Measurements from ENCODE around the gene USP19. TPM values are rescaled to one million over a fixed set of nuclear protein-coding genes. Genes with fewer than 3 reads are reported as not detected.

USP19 gene, protein sequence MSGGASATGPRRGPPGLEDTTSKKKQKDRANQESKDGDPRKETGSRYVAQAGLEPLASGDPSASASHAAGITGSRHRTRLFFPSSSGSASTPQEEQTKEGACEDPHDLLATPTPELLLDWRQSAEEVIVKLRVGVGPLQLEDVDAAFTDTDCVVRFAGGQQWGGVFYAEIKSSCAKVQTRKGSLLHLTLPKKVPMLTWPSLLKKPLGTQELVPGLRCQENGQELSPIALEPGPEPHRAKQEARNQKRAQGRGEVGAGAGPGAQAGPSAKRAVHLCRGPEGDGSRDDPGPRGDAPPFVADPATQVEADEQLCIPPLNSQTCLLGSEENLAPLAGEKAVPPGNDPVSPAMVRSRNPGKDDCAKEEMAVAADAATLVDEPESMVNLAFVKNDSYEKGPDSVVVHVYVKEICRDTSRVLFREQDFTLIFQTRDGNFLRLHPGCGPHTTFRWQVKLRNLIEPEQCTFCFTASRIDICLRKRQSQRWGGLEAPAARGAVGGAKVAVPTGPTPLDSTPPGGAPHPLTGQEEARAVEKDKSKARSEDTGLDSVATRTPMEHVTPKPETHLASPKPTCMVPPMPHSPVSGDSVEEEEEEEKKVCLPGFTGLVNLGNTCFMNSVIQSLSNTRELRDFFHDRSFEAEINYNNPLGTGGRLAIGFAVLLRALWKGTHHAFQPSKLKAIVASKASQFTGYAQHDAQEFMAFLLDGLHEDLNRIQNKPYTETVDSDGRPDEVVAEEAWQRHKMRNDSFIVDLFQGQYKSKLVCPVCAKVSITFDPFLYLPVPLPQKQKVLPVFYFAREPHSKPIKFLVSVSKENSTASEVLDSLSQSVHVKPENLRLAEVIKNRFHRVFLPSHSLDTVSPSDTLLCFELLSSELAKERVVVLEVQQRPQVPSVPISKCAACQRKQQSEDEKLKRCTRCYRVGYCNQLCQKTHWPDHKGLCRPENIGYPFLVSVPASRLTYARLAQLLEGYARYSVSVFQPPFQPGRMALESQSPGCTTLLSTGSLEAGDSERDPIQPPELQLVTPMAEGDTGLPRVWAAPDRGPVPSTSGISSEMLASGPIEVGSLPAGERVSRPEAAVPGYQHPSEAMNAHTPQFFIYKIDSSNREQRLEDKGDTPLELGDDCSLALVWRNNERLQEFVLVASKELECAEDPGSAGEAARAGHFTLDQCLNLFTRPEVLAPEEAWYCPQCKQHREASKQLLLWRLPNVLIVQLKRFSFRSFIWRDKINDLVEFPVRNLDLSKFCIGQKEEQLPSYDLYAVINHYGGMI (N-terminal part only)
- 2.1 and 3.5 TPM in 2 replicates for polyA plus RNA-seq

DNA sequence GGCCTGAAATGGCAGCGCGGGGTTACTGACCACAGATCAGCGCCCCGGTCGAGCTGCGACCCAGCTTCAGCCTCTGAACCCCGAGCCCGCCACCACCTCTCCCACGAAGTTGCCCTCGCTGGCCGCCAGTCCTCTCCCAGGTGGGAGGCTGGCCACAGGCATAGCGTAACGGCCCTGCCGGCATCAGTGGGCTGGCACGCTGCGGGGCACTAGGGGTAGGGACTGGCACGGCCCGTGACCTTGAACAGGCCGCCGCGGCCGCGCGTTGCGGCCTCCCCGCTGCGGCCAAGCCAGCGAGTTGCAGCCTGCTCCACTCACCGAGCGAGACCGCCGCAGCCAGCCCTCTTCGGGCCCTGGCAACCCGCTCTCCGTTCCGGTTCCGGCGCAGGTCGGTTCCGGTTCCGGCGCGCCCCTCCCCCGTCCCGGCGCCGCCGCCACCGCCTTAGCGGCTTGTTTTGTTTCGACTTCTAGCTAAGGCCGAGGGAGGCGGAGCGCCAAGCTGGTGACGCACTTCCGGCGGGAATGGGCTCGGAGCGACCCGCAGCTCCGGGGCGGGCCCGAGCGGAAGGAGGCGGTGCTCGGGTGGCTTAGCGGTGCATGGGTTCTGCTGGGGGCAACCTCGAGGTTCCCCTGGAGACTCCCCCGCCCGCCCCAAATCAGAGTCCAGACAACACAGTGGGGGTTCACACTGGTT, at the start of gene USP19:
Gene USP19, minus strand, starts transcription at position 386 of the 694 bp plus-strand sequence. CDS start 1,678 bp downstream, outside the sequence.

DNA sequence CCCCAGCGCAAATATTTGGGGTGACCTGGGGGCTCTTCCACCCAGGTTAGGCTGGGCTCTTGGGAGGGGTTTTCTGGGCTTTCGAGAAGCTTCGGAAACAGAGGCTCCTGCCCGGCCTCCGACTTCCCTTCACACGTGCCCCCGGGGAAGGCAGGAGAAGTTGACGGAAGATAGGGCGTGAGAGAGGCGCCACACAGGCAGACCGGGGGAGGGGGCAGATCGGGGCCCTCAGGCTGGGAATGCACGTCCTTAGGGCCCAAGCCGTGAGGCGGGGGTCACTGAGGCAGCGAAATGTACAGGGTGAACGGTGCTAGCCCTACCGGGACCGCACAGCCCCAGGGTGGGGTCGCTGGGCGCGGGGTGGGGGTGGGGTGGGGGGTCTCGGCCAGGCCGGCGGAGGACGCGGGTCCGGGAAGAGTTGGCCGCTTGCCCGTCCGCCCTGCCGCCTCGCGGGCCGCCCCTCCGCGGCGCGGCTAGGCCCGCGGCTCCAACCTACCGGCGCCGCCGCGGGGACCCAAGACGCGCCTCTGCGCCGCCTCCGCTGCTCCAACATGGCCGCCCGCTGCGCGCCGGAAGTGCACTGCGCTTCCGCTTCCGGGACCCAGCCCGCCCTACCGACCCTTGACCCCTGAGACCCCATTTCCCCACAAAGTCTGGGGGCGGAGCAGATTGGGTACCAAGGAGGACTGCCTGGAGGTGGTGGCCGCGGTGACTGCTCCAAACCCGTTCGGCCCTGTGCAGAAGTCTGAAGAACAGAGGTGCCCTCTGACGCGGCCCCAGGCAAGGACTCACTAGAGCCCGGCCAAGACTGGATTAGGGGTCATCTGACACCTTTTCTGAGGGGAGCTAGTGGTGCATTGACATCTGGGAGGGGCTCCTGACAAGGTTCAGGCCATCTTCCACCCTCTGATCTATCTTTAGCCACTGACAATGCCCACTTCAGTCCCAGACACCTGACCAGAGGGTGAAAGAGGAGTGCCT, 45.4 kb upstream of the USP19 start, which contains the start of gene CCDC71:
Gene CCDC71, minus strand, starts transcription at position 561 of the 981 bp plus-strand sequence. CDS start 2,123 bp downstream, outside the sequence.

DNA sequence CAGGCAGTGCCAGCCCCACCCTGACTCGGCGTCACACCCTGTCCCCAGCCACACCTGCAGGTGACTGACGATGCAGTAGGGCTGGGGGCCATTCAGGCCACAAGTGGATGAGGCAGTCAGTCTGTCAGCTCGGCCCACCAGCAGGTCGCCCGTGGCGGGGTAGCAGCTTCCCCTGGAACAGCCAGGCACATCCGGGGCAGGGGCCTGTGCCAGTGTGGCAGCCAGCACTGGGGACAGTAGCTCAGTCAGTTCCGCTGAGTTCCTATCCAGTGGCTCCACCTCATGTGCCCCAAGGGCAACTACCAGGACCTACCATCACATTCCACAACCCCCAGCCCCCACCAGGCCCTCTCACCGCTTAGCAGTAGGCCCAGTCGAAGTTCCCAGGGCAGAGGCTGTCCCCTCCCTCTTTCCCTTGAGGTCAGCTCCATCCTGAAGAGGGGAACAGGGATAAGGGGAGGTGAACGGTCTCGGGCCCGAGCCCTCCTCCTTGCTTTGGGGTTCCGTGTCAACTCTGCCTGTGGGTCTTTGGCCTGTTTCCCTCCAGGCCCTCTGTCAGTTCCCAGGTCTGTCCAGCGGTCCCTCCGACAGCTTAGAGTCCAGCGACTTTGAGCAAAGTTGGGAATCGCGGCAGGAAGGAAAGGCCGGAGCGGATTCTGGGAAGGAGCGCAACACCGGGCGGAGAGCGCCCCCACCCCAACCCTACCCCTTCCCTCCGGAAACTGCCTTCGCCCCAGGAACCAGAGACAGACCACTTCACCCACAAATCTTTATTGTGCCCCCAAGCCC, 12.0 kb upstream of the USP19 start, which contains the start of gene LAMB2:
Gene LAMB2, minus strand, starts transcription at position 614 of the 789 bp plus-strand sequence. Its CDS starts 183 bp downstream, at position 431.

DNA sequence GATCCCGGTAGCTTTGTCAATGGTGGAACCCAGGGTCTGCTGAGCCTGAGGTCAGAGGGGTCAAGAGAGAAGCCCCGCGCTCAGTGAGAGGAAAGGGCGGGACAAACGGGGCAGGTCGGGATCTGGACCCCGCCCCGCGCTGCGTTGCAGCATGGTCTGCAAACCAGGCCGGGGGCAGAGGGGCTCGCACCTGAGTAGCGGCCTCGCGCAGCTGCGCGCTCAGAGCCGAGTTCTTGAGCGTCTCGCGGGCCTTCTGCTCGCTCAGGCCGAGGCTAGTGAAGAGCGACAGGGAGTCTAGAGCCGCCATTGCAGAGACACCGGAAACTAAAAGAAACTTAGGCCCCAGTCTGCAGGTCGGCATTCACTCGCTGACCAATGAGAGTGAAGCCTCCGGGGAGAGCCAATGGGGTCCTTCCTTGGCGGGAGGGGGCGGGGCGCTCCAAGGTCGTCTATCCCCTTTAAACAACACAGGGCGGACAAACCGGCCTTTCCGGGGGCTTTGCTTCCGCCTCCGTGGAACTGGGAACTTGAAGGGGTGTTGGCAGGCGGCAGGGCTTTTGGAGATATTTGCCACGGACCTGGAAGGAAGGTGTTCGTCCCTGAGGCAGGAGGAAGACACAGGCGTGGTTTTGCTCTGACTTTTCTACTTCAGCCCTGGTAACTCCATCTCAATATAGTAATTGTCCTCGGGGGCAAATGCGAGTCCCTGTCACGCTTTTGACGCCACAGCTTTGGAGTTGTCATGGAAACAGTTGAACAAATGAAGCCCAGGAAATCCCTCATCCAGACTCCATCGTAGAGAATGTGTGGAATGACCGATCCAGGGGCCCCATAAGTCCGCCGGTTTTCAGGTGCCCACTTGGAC, 16.0 kb downstream of the USP19 start, which contains the start of gene QARS1:
Gene QARS1, minus strand, starts transcription at position 331 of the 865 bp plus-strand sequence. Its CDS starts 24 bp downstream, at position 307.

DNA sequence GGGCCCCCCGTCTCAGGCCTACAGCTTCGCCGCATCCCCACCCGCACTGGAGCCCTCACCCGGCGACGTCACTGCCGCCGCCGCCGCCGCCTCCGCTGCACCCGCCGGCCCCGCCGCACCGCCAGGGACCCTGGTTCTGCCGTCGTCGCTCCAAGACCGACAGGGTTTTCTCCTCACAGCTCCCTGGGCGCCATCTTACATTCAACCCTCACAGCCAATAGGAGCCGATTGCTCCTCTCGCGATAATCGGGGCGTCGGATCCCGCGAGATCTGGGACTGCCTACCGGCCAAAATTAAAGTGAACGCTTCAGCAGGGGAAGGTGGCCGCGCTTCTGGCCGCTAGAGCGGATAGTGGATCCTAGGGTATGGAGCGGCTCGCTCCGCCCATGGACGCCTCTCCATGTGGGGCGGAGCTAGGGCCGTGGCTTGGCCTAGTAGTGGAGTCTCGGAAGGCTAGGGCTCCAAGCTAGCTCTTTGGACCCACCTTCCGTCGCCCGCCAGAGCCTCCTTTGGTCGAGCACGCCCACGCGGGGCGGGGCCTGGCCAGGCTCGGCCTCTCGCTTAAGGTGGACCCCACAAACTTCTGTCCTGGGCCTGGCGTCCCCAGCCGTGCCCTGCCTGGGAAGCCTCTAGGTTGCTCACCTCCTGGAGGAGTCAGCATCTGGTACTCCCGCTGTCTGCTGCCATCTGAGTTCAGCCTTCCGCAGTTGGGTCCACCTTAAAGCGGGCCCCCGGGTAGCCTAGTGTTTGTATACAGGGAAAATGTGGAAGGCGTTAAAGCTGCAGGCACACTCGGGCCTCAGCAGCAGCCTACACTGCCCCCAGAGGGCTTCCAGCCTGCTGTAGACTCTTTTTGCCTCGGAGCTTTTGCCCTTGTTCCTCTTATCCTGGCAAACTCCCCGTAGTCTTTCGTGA, 26.5 kb downstream of the USP19 start, which contains the start of gene QRICH1:
Gene QRICH1, minus strand, starts transcription at position 219 of the 915 bp plus-strand sequence. CDS start 17,054 bp downstream, outside the sequence.

Other genes starting within 250 kb of the USP19 start
- 3.5 and 6.6 TPM in 2 replicates for gene SLC25A20, start 221.9 kb downstream of the USP19 start, polyA plus RNA-seq
- gene ARIH2, start 202.0 kb downstream of the USP19 start, polyA plus RNA-seq: 9.2 and 11.0 TPM in 2 replicates
- 91.4 and 105 TPM in 2 replicates for gene P4HTM, start 130.6 kb downstream of the USP19 start, polyA plus RNA-seq
- 4.4 and 6.2 TPM in 2 replicates for gene WDR6, start 113.4 kb downstream of the USP19 start, polyA plus RNA-seq
- 12.5 and 13.3 TPM in 2 replicates for gene DALRD3, start 102.2 kb downstream of the USP19 start, polyA plus RNA-seq
- gene NDUFAF3, start 98.7 kb downstream of the USP19 start, polyA plus RNA-seq: 158 and 201 TPM in 2 replicates
- 45.7 and 59.5 TPM in 2 replicates for gene IMPDH2, start 91.4 kb downstream of the USP19 start, polyA plus RNA-seq
- gene QRICH1, start 26.8 kb downstream of the USP19 start, polyA plus RNA-seq: 23.9 and 36.7 TPM in 2 replicates
- 58.5 and 59.6 TPM in 2 replicates for gene QARS1, start 16.1 kb downstream of the USP19 start, polyA plus RNA-seq
- 12.6 and 20.2 TPM in 2 replicates for gene LAMB2, start 12.2 kb upstream of the USP19 start, polyA plus RNA-seq
- 0.71 TPM in 1 of 2 replicates, not detected in the other for gene CCDC71, start 45.5 kb upstream of the USP19 start, polyA plus RNA-seq
- 3.0 TPM in 1 of 2 replicates, not detected in the other for gene KLHDC8B, start 50.8 kb upstream of the USP19 start, polyA plus RNA-seq
- 6.3 and 6.5 TPM in 2 replicates for gene C3orf62, start 156.4 kb upstream of the USP19 start, polyA plus RNA-seq
- gene USP4, start 219.2 kb upstream of the USP19 start, polyA plus RNA-seq: 26.0 and 28.0 TPM in 2 replicates
- gene GPX1, start 237.5 kb upstream of the USP19 start, polyA plus RNA-seq: 80.7 and 108 TPM in 2 replicates

All from Purkinje cell (primary cell).